AG09309 (cell line): ENCODE results near the gene HIGD1C.
"Not testable (repeated sequence)": the region's sequence is repeated elsewhere in the genome, so short reads cannot be mapped to it uniquely, and the experiment has no call there.

Experiments used
- DNase-seq: peaks from one replicate; pipeline ENCODE4 v3.0.0-alpha.2; 2010; ENCODE audit warnings: low read depth
- H3K4me3 ChIP-seq: 2 replicates; pipeline ENCODE4 v1.5.1; 2011; ENCODE audit warnings: mild to moderate bottlenecking, low read depth, low read length, moderate library complexity; ENCODE audit not compliant: control insufficient read depth
- TF ChIP-seq, protein P1 (sequence below): IDR thresholded peaks from 2 replicates; pipeline ENCODE4 v1.5.1; 2011; ENCODE audit warnings: mild to moderate bottlenecking, low read depth, low read length, inconsistent platforms; ENCODE audit not compliant: insufficient read depth, control insufficient read depth; ENCODE audit errors: missing control alignments

Gene HIGD1C

DNA sequence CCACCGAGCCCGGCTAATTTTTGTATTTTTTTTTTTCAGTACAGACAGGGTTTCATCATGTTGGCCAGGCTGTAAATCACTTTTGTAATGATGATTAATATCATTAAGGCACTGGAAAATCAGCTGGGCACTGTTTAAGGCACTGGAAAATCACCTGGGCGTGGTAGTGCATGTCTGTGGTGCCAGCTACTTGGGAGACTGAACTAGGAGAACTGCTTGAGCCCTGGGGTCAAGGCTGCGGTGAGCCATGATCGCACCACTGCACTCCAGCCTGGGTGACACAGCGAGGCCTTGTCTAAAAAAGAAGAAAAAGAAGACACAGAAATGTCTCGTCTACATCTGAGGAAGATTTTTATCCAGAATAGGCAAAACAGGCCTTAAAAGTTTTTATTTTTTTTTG is 61.1 kb downstream of the HIGD1C start:
- no peak for DNase-seq

DNA sequence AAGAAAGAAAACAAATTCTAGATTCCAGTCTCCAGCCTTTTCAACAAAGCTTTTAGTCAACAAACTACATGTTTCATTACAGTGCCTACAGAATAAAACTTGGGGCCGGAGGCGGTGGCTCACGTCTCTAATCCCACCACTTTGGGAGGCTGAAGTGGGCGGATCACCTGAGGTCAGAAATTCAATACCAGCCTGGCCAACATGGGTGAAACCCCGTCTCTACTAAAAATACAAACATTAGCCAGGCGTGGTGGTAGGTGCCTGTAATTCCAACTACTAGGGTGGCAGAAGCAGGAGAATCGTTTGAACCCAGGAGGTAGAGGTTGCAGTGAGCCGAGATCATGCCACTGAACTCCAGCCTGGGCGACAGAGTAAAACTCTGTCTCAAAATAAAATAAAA is 62.1 kb downstream of the HIGD1C start:
- DNase-seq, H3K4me3 ChIP-seq: not testable (repeated sequence)

More for the DNA sequence above, 61.1 kb downstream of the HIGD1C start:
- TF ChIP-seq, protein P1, sequence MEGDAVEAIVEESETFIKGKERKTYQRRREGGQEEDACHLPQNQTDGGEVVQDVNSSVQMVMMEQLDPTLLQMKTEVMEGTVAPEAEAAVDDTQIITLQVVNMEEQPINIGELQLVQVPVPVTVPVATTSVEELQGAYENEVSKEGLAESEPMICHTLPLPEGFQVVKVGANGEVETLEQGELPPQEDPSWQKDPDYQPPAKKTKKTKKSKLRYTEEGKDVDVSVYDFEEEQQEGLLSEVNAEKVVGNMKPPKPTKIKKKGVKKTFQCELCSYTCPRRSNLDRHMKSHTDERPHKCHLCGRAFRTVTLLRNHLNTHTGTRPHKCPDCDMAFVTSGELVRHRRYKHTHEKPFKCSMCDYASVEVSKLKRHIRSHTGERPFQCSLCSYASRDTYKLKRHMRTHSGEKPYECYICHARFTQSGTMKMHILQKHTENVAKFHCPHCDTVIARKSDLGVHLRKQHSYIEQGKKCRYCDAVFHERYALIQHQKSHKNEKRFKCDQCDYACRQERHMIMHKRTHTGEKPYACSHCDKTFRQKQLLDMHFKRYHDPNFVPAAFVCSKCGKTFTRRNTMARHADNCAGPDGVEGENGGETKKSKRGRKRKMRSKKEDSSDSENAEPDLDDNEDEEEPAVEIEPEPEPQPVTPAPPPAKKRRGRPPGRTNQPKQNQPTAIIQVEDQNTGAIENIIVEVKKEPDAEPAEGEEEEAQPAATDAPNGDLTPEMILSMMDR = no peak
- H3K4me3 ChIP-seq = no peak overlapping the region

DNA sequence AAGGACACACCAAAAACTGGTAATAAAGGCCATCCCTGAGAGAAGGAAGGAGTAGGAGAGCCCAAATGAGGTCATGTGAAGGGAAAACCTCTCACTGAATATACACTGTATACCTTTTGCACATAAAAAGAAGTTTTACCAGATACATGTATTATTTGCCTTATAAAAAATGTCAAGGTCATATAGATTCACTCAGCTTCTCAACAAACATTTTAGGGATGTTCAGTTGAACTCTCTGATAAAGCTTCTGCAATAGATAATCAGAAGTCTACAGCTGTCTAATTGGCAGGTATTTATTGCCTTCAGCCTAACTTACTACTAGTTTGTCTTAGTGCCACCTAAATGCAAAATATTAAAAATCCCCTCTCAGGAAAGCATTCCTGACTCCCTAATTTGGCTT is 65.1 kb downstream of the HIGD1C start:
- no peak overlapping the region for H3K4me3 ChIP-seq
- TF ChIP-seq, protein P1 = no peak
- no peak for DNase-seq

DNA sequence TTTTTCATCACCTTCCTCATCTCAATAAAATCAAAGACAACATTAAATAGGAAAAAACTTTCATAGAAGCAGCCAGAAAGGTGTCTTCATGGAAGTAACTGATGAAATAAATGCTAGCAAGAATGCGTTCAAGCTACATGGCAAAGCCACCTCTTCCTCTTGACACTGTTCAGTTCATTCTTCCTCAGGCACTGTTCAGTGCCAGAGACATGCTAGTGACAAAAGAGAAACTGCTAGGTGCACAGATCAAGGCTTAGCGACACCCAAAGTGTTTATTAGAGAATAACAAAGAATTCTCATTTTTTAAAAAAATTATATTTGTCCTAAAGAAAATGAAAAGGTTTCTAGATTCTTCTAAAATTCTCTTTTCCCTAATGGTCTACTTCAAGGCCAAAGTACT is 66.6 kb downstream of the HIGD1C start:
- H3K4me3 ChIP-seq = no peak overlapping the region
- no peak for DNase-seq
- TF ChIP-seq, protein P1 = no peak

DNA sequence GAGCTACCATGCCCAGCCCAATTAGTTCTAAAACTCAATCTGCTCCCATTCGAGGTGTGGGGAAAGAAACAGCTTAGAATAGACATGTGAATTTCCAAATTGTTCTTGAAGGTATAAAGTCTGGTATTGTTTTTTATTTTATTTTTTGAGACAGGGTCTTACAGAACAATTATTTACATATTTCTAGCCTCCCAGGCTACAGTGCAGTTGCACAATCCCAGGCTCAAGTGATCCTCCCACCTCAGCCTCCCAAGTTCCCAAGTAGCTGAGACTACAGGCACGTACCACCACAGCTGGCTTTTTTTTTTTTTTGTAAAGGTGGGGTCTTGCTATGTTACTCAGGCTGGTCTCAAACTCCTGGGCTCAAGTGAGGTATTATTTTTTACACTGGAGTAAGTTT is 67.6 kb downstream of the HIGD1C start:
- TF ChIP-seq, protein P1 = no peak
- no peak for DNase-seq
- no peak overlapping the region for H3K4me3 ChIP-seq
